Mononuclear cell (primary cell): ENCODE measurements around the gene FRMD8. TPM values are rescaled to one million over a fixed set of nuclear protein-coding genes. Genes with fewer than 3 reads are reported as not detected.

ENCODE experiments used
- H3K27me3 ChIP-seq: 2 replicates; pipeline ENCODE4 v1.6.0; 2011; ENCODE audit warnings: low read length, control low read depth; ENCODE audit not compliant: insufficient read depth
- H3K4me1 ChIP-seq: 2 replicates; pipeline ENCODE4 v1.5.1; 2011; ENCODE audit warnings: mild to moderate bottlenecking, low read length, control low read depth; ENCODE audit not compliant: insufficient read depth
- H3K4me3 ChIP-seq: 2 replicates; pipeline ENCODE4 v1.5.1; 2011; ENCODE audit warnings: mild to moderate bottlenecking, low read length, moderate library complexity
- H3K9me3 ChIP-seq: 2 replicates; pipeline ENCODE4 v1.5.1; 2011; ENCODE audit warnings: low read depth, mild to moderate bottlenecking, control low read depth, low read length
- total RNA-seq: library from RNA; depleted of rRNA; stranded (reverse); fragments of >200 nt; gene quantifications from one replicate; pipeline ENCODE4 v1.2.3, GENCODE V29; 2012

The FRMD8 gene
- total RNA-seq, 1 donor, result 23.1 TPM

DNA sequence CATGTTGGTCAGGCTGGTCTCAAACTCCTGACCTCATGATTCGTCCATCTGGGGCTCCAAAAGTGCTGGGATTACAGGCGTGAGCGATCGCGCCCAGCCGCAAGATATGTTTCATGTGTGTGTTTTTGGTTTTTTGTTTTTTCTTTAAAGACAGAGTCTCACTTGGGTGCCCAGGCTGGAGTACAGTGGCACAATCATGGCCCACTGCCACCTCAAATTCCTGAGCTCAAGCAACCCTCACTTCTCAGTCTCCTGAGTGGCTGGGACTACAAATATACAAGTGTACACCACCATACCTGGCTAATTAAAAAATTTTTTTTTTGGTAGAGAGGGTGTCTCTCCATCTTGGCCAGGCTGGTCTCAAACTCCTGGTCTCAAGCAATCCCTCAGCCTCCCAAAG, 23.5 kb upstream of the FRMD8 start:
- H3K4me3 ChIP-seq, result no peak overlapping the region
- H3K9me3 ChIP-seq, result no peaks in the 10 kb centered on the region
- peaks cover 29% of the 10 kb centered on the region for H3K4me1 ChIP-seq
- H3K27me3 ChIP-seq, result no peaks in the 10 kb centered on the region

DNA sequence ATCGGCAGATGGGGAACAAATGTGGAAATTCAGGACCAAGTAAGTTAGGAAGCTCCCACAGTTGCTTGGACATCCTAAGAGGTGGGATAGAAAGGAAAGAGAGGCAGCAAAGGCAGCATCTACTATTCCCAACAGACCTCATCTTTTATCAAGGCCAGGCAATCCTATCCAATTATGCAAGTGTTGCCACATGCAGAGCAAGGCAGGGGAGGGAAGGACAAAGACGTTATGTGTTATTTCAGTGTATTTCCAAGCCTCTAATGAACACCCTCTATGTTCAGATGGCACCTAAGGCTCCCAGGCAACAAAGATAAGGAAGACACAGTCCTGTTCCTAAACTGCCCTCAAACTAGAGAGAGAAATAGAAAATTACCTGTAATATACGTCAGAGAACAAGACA, 22.7 kb upstream of the FRMD8 start:
- peaks cover 29% of the 10 kb centered on the region for H3K4me1 ChIP-seq
- no peak overlapping the region for H3K4me3 ChIP-seq
- no peaks in the 10 kb centered on the region for H3K9me3 ChIP-seq
- no peaks in the 10 kb centered on the region for H3K27me3 ChIP-seq

DNA sequence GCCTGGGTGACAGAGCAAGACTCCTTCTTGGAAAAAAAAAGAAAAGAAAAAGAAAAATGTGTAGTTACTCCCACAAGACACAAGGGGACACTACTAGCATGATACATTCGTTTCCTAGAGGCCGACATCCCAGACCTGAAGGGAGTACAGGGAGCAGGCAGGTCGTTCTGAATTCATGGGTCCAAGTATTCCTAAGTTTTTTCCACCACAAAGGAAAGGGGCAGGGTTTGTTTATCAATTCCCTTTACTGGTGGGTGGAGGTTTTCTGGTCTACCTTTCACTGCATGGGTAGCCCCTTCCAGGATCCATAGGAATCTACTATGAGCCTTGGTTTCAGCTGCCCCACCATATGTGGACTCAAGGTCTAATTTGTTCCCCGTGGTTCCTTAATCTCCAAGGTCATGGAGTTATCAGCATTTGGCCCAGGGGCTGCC, 20.1 kb upstream of the FRMD8 start:
- Histone ChIP-seq H3K9me3 (no peaks in the 10 kb centered on the region), H3K27me3 (no peaks in the 10 kb centered on the region), H3K4me3 (no peak overlapping the region)

DNA sequence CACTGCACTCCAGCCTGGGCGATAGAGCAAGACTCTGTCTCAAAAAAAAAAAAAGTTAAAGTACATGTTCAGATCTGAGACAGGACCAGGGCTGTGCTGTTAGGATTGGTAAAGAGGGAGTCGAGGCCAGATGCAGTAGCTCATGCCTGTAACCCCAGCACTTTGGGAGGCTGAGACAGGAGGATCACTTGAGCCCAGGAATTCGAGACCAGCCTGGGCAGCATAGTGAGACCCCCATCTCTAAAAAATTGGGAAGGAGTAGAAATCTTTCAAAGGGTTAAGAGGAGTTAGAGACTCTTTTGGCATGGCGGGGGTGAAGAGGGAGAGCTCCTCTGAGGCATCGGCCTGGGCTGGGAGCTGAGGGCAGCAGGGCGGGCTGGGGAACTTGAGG, 15.8 kb upstream of the FRMD8 start:
- H3K4me3 ChIP-seq, result no peak overlapping the region
- no peaks in the 10 kb centered on the region for H3K9me3 ChIP-seq
- peaks cover 4% of the 10 kb centered on the region for H3K4me1 ChIP-seq
- no peaks in the 10 kb centered on the region for H3K27me3 ChIP-seq

More for the DNA sequence above, 20.1 kb upstream of the FRMD8 start:
- peaks cover 29% of the 10 kb centered on the region for H3K4me1 ChIP-seq

DNA sequence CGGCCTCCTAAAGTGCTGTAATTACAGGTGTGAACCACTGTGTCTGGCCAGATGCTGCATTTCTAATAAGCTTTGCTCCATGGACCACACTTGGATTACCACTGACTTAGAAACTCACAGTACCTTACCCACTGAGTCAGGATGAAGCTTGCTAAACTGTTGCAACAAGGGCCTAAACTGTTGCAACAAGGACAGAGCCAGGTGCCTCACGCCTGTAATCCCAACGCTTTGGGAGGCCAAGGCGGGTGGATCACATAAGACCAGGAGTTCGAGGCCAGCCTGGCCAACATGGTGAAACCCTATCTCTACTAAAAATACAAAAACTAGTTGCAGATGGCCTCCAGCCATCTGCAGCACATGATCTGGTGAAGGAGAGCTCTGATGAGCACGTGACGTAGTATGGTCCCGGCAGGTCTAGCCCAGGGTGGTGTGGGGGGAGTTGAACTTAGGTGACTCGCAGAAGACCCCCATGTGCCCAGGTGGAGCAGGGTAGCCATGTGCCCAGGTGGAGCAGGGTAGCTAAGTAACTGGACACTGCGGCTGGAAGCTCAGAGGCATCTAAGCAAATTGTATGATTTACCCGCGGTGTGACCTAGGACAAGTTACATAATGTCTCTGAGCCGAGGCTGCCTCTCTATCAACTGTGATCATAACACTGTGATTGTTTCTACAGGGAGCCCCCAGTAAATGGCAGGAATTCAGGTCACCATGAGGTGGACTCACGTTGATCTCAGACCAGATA, 12.4 kb upstream of the FRMD8 start:
- Histone ChIP-seq H3K27me3 (no peaks in the 10 kb centered on the region), H3K4me3 (no peak overlapping the region), H3K4me1 (peaks cover 17% of the 10 kb centered on the region), H3K9me3 (no peaks in the 10 kb centered on the region)

DNA sequence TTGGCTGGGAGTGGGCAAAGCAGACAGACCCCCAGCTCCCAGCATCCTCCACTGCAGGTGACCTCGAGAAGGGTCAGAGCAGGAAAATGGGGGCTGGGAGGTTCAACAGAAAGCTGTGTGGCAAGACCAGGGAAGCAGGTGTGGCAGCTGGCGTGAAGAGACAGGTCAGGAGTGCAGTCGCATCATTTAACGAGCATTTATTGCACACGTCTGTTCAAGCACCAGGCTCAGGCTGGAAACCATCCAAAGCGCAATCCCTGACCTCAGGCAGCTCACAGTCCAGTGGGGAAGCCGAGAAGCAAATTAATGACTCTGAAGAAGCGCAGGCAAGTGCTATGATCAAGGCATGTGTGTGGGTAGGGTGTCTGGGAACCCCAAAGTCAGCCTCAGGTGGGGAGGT, 11.4 kb upstream of the FRMD8 start:
- peaks cover 17% of the 10 kb centered on the region for H3K4me1 ChIP-seq
- no peaks in the 10 kb centered on the region for H3K27me3 ChIP-seq
- H3K9me3 ChIP-seq, result no peaks in the 10 kb centered on the region
- no peak overlapping the region for H3K4me3 ChIP-seq

DNA sequence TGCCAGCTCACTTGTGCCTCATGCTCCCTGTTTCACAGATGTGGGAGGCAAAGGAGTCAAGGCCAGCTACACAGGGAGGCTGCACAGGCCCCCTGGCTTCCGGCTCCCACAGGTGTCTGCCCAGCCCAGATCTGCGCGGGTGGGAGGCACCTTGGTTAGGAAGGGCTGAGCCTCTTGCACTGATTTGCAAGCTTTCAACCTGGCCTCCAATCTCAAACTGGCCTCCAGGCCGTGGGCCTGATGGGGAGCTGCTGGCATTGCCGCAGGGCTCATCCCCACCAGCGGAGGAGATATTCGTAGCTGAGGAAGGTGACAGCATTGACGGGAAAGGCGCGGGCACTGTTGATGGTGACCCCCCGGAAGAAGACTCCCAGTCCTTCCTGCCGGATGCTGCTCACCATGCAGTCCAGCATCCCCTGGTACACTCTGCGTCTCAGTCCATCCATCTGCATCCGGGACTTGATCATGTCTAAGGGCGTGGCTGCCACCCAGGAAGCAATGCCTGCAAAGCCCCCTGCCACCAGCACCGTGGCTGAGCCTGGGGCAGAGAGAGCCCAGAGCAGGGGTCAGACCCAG, 10.2 kb upstream of the FRMD8 start:
- Histone ChIP-seq H3K4me3 (no peak overlapping the region), H3K27me3 (no peaks in the 10 kb centered on the region), H3K9me3 (no peaks in the 10 kb centered on the region), H3K4me1 (peaks cover 24% of the 10 kb centered on the region)

DNA sequence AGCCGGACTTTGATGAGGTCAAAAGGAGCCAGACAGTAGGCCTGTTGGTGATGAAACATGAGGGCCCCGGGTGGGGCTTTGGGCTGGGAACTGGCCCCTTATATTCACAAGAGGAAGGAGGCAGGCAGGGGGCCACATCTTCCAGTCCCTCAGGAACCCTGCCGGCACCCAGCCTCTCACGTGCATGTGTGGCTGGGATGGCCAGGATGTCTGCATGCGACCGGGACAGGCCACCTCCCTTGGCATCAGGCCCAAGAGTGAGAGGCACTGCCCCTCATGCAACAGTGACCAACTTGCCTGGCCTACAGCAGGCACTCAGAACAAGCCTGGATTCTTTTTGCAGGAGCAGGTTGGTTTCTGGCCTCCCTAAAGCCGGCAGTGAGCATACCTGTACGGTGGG, 9.4 kb upstream of the FRMD8 start:
- no peaks in the 10 kb centered on the region for H3K27me3 ChIP-seq
- H3K9me3 ChIP-seq, result no peaks in the 10 kb centered on the region
- peaks cover 32% of the 10 kb centered on the region for H3K4me1 ChIP-seq
- no peak overlapping the region for H3K4me3 ChIP-seq

DNA sequence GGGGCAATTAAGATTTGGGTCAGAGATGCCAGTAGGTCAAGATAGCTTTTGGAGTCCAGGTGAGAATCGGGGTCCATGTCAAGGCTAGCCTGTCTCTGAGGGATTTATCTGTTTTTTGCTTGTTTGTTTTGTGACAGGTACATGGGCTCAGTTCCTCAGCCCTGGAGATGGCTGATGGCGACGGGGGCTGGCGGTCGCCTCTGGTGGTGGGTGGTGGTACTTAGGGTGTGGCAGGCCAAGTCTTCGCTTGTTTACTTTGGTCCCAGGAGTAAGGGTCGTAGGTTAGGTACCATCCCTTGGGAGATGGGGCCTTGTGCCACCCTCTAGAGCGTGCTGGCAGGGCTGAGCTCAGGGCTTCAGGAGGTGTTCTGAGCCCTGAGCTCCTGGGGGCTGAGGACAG, 8.7 kb upstream of the FRMD8 start:
- Histone ChIP-seq H3K27me3 (no peaks in the 10 kb centered on the region), H3K9me3 (no peaks in the 10 kb centered on the region), H3K4me1 (peaks cover 37% of the 10 kb centered on the region), H3K4me3 (no peak overlapping the region)

DNA sequence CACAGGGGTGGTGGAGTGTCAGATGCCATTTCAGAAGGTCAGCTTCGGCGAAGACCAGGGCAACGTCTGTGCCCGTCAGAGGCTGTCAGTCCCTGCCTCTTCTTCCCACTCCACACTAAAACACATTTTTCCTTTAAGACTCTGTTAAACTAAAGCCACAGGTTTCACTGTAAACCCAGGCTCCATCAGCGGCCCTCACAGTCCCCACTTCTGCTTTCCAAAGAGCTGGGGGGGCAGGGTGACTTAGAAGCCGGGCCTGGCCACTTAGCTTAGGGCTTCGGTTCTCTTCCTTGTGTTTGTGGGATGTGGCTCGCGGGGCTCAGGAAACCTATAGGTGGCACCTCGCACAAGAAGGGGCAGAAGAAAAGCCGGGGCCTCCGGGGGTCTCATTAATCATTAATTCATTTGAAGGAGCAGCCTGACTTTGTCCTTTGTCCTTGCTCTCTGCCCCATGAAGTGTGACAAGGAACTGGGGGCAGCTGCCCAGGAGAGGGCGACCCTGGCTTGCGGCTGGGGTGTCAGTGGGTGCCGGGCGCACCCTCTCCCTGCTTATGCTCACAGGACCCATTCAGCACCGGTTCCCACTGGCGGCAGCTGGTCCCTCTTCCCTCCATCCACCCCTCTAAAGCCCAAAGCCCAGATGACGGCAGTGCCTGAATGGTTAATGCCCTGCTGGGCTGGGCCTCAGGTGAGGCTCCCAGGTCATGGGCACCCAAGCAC, 8.1 kb upstream of the FRMD8 start:
- Histone ChIP-seq H3K9me3 (no peaks in the 10 kb centered on the region), H3K4me1 (peaks cover 43% of the 10 kb centered on the region), H3K27me3 (no peaks in the 10 kb centered on the region), H3K4me3 (no peak overlapping the region)

DNA sequence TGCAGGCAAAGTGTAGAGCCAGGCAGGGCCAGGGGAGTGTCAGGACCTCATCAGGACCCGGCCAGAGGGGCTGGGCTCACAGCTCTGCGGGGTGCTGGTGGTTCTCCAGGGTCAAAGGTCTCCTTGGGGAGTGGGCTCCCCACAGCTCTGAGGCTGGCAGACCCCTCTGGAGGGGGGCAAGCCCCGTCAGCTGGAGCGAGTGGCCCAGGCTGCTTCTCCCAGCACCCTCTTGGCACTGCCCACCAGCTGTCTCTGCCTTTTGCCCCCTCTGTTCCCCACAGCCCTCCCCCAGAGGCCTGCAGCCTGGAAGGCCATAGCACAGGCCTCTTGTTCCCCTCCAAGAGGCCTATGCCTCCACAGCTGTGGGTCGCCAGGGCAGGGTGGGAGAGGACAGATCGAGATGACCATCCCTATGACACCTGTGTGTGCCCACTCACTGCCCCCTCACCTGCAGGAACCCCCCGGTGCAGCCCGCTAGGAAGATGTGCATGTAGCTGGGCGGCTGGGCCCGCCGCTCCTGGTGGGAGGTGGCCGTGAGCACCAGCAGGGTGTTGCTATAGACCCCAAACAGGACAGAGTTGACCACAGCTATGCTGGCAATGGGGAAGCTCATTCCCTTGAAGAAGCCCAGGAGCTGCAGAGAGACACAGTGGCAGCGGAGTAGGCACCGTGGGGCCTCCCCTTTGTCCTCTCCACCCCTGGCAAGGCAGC, 7.4 kb upstream of the FRMD8 start:
- peaks cover 50% of the 10 kb centered on the region for H3K4me1 ChIP-seq
- H3K27me3 ChIP-seq, result no peaks in the 10 kb centered on the region
- H3K4me3 ChIP-seq, result no peak overlapping the region
- no peaks in the 10 kb centered on the region for H3K9me3 ChIP-seq

DNA sequence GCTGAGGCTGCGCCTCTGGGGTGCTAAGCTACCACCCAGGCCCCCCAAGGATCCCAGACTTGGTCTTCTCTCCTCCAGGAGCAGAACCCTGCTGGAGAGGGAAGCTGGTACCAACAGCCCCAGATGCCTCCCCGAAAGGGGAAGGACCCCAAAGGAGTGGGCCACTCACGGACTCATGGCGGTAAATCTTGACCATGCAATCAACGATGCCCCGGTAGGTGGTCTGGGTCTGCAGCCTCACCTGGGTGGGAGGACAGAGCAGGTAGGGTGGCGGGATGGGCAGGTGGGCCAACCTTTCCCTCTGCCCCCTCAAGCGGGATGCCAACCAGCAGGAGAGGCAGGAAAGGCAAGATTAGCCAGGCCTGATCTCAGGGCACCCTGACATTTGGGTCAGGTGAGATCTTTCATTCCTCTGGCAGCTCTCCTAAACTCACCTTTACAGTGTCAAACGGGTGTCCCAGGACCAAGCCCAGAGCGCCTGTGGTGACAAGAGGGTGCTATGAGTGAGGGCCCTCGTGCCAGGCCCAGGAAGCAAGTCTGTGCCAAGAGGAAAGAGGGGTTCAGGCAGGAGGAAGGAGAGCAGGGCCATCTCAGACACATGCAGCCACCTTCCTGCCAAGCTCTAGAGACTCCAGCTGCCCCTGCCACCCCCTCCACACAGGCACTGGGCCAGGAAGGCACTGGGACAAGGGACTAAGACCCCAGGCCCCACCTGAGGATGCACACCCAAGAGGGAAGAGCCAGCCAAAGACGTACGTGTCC, 6.6 kb upstream of the FRMD8 start:
- Histone ChIP-seq H3K4me1 (peaks cover 58% of the 10 kb centered on the region), H3K4me3 (no peak overlapping the region), H3K27me3 (no peaks in the 10 kb centered on the region), H3K9me3 (no peaks in the 10 kb centered on the region)

DNA sequence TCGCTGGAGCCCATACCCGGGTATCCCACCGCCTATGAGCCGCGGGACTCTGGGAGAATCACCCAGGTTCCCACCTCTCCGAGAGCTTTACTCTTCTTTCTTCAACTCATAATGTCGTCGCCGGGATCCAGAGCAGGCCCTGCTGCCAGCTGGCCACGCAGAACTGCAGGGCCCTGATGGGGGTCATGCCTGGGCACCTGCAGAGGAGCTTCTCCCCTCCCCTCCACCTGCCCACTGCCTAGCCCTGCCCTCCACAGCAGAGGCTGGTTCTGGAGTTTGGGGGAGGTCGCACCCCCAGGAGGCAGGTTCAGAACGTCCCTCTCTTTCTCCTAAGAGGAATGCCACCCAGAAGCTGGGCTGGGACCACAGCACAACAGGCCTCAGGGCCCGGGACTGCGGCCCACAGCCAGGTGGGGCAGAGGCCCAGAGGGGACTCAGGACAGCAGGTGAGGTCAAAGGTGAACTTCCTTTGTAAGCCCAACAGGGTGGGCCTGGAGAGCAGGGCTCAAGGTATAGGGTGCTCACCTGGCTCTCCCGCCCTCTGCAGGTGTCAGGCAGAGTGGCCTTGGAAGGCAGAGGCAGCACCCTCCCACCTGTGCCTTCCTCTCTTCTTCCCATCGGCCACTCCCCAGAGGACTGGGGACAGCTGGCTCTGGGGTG, 5.8 kb upstream of the FRMD8 start:
- Histone ChIP-seq H3K4me1 (peaks cover 65% of the 10 kb centered on the region), H3K4me3 (no peak overlapping the region), H3K9me3 (no peaks in the 10 kb centered on the region), H3K27me3 (no peaks in the 10 kb centered on the region)

DNA sequence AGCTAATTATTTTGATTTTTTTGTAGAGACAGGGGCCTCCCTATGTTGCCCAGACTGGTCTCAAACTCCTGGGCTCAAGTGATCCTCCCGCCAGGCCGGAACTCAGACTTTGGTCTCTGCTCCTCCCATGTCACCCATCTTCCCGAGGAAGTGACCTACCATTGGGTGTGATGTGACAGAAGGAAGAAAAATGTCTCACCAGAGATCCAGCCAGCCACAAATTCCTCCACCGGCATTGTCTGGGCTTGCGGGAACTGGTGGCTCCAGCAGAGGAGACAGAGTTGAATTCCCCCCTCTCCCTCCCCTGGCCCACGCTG, 4.8 kb upstream of the FRMD8 start:
- no peaks in the 10 kb centered on the region for H3K27me3 ChIP-seq
- no peaks in the 10 kb centered on the region for H3K9me3 ChIP-seq
- peak overlapping the region; percentile 50 for H3K4me3 ChIP-seq
- peaks cover 73% of the 10 kb centered on the region for H3K4me1 ChIP-seq
